GM12873 (cell line): ENCODE results near the gene SLC38A3.

Experiments
- TF ChIP-seq, protein P1 (sequence below): IDR thresholded peaks from 2 replicates; pipeline ENCODE4 v1.5.1; 2012; ENCODE audit warnings: low read depth, mild to moderate bottlenecking, moderate library complexity, low read length, control low read depth; ENCODE audit not compliant: insufficient read depth; ENCODE audit errors: missing control alignments

SLC38A3 gene

DNA sequence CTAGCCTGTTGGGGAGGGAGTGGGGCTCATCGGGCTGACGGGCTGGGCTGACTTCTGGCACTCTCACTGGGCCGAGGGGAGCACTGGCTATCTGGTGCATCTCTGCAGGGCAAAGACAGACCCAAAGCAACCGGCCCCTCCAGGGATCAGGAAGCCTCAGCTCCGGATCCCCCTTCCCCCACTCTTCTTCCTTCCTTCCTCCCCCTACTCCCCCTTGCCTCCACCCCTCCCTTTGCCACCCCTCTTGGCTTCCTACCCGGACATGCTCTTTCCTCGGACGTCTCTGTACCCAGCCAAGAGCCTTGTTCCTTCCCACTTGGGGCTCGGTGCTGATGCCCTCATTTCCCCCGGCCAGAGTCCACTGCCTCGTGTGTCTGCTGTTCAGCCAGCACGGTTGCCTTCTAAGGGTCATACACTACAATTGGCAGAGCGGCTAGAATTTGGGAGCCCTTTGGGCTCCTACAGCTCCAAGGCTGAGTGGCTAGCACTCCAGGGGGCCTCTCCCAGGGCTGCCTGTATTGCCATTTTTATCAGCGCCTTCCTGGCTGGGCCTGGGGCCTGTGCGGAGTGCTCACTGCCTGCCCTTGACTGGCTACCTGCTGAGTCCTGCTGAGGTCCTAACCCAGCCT is 39.0 kb upstream of the SLC38A3 start:
- TF ChIP-seq, protein P1, sequence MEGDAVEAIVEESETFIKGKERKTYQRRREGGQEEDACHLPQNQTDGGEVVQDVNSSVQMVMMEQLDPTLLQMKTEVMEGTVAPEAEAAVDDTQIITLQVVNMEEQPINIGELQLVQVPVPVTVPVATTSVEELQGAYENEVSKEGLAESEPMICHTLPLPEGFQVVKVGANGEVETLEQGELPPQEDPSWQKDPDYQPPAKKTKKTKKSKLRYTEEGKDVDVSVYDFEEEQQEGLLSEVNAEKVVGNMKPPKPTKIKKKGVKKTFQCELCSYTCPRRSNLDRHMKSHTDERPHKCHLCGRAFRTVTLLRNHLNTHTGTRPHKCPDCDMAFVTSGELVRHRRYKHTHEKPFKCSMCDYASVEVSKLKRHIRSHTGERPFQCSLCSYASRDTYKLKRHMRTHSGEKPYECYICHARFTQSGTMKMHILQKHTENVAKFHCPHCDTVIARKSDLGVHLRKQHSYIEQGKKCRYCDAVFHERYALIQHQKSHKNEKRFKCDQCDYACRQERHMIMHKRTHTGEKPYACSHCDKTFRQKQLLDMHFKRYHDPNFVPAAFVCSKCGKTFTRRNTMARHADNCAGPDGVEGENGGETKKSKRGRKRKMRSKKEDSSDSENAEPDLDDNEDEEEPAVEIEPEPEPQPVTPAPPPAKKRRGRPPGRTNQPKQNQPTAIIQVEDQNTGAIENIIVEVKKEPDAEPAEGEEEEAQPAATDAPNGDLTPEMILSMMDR: no peak

DNA sequence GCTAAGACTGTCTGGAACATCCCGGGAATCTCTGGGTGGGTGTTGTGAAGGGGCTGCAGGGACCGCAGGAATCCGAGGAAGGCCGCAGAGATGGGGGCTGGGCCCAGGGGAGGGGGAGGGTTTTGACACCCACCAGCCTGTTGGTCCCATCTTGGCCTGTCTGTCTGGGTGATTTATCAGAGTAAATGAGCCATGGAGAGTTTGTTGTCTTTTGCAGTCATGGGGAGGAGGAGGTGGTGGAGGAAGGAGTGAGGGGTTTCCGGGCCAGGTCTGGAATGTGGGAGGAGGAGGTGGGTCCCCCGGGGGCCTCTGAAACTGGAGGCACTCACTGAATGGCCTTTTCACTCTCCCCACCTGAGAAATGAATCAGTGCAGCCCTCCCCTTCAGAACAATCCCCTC is 38.5 kb upstream of the SLC38A3 start:
- TF ChIP-seq, protein P1: no peak

DNA sequence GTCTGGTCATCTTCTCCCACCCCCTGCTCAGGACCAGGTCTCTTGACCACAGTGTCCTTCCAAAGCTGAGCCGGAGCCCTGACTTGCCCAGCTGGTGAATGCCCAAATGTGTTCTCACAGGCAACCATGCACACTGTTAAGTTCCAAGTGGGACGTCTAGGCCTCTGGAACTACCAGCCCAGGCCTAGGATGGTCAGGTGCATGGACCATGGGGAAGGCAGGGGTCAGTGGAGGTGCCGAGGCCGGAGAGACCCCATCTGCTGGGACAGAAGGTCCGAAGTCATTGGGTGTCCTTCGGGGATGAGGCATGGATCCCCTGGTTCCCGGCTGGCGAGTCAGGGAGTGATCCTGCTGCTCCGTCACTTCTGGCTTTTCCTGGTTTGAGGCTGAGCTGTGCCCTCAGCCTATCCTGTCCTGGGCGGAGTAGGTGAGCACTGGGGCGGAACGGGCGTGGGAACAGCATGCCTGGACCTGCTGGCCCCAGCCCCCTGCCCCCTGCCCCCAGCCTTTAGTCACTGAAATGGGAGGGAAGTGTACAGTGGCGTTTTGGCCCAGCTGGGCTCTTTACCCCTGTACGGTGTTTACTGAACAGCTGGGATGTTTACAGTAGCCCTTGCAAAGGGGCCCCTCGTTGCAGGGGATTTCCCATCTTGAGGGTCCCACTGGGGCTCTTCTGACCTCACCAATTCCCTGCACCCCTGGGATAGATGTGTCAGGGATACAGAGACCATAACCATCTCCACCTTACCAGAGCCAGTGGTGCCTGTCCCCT is 37.8 kb upstream of the SLC38A3 start:
- TF ChIP-seq, protein P1: no peak

DNA sequence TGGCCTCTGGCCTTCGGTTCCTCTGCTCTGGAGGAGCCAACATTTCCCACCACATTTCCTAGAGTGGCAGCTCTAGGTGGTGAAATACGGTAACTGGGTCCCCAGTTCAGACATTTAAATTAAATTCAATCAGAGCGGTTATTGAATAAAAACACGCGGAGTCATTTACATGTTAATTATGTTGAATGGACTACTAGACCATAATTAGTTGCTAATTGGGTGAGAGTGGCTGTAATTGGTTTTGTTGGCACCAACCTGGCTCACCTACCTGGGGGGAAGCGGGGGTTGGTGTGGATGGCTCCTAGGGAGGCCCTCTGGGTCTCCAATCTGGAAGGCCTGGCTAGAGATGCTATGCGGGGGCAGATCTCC is 37.2 kb upstream of the SLC38A3 start:
- TF ChIP-seq, protein P1: no peak

DNA sequence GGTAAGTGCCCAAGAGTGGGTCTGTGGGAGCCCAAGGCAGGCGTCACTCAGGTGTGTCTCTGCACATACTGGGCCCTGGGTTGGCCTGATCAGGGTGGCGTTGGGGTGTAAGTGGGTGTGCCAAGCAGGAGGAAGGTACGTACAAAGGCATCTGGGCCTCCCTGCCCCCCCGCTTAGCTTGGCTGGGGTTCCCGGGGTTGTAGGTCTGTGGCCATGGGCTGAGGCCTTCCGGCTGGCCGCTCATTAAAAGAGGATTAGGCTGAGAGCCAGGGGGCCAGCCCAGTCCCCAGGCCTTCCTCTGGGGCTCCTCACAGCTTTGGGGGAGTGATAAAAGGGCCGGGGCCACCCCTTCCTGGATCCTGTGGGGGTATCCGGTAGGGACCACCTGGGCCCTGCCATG is 36.7 kb upstream of the SLC38A3 start:
- TF ChIP-seq, protein P1: no peak

DNA sequence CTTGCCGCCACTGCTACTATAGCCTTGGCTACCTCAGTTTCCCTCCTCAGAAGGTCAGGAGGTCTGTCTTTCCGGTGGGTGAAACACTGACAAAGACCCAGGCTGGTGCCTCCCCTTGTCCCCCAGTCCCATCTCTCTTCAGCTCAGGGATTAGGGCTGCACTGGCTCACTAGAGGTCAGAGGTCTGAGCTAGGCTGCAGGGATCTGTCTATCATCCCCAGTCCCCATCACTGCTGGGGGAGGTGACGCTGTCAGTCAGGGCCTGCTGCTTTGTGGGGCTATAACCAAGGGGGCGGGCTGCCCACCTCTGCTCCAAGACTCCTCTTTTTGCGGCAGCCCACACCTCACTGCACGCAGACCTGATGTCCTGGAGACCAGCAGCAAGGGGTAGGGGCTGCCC is 36.3 kb upstream of the SLC38A3 start:
- TF ChIP-seq, protein P1: no peak

DNA sequence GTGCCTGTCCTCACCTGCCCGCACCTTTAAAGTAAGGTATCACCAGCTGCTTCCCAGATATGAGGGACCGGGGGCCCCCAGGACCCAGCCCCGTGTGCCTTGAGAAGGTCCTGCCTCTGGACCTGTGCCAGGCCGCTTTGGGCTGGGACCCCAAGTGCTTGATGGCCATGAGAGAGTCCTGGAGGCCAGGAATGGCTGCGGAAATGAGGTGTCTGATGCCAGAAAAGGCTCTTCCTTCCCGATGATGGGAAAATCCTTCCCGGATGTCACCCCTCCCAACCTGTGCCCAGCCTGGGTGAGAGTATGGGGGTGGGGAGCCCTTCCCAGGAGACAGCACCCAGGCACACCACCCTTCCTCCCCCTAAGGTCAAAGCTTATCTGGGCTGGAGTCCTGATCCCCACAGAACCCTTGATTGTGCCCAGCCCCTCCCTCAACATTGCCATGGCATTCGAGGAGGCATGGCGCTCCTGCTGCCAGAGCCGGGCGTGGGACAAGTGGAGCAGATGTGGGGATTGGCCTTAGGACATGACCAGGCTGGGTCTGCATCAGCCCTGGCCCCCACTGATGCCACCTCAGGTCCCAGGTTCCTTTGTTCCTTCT is 35.7 kb upstream of the SLC38A3 start:
- TF ChIP-seq, protein P1: no peak
